Liver (tissue), 10 donors: ENCODE results near the gene PEX14. TPM values are rescaled to one million over a fixed set of nuclear protein-coding genes. Genes with fewer than 3 reads are reported as not detected.

Experiments used
- DNase-seq: peaks from one replicate; pipeline ENCODE4 v3.0.0-alpha.2; 2017; ENCODE audit warnings: low spot score
- H3K27ac ChIP-seq, 2 donors: one replicate each; pipeline ENCODE4 v1.7.0; 2013; ENCODE audit warnings: inconsistent platforms in 2 of 2, low read length in 2 of 2, control low read depth in 1 of 2, low read depth in 1 of 2, mild to moderate bottlenecking in 1 of 2
- H3K27me3 ChIP-seq, 4 donors: one replicate each; pipeline versions ENCODE4 v1.6.1 to v1.7.0; 2013; ENCODE audit warnings: low read length in 3 of 4, inconsistent platforms in 1 of 4, mild to moderate bottlenecking in 1 of 4, moderate library complexity in 1 of 4; ENCODE audit not compliant: control insufficient read depth in 4 of 4, insufficient read depth in 4 of 4
- H3K36me3 ChIP-seq, 4 donors: one replicate each; pipeline versions ENCODE4 v1.6.1 to v1.7.0; 2013; ENCODE audit warnings: low read length in 3 of 4, mild to moderate bottlenecking in 3 of 4, low read depth in 1 of 4, moderate library complexity in 1 of 4; ENCODE audit not compliant: control insufficient read depth in 4 of 4, insufficient read depth in 3 of 4
- H3K4me1 ChIP-seq, 4 donors: one replicate each; pipeline versions ENCODE4 v1.6.1 to v1.7.0; 2013; ENCODE audit warnings: low read length in 3 of 4, mild to moderate bottlenecking in 3 of 4, moderate library complexity in 1 of 4; ENCODE audit not compliant: control insufficient read depth in 4 of 4, insufficient read depth in 4 of 4
- H3K4me3 ChIP-seq, 3 donors: one replicate each; pipeline versions ENCODE4 v1.6.1 to v1.7.0; 2013; ENCODE audit warnings: low read length in 3 of 3, control low read depth in 1 of 3, low read depth in 1 of 3, mild to moderate bottlenecking in 1 of 3
- H3K9ac ChIP-seq, 2 donors: one replicate each; pipeline ENCODE4 v1.7.0; 2013; ENCODE audit warnings: low read length in 2 of 2, mild to moderate bottlenecking in 2 of 2, moderate library complexity in 2 of 2, control low read depth in 1 of 2, low read depth in 1 of 2
- H3K9me3 ChIP-seq, 4 donors: one replicate each; pipeline versions ENCODE4 v1.6.1 to v1.7.0; 2013; ENCODE audit warnings: low read length in 3 of 4; ENCODE audit not compliant: control insufficient read depth in 4 of 4
- ATF3 ChIP-seq: IDR thresholded peaks from 2 replicates; pipeline ENCODE4 v1.6.1; 2016; ENCODE audit warnings: antibody characterized with exemption
- CTCF ChIP-seq: fragments of 150-350 bp; IDR thresholded peaks from 2 replicates; pipeline ENCODE4 v1.5.1; 2017; ENCODE audit warnings: improper control_type of control experiment, low read depth, low read length; ENCODE audit not compliant: missing input control
- EGR1 ChIP-seq, 2 donors: IDR thresholded peaks; 2 replicates each; pipeline ENCODE4 v1.6.1; 2016 to 2018; ENCODE audit warnings: antibody characterized with exemption in 2 of 2, low read depth in 2 of 2
- FOXA1 ChIP-seq: IDR thresholded peaks from 2 replicates; pipeline ENCODE4 v1.6.1; 2016; ENCODE audit warnings: antibody characterized with exemption
- FOXA2 ChIP-seq: IDR thresholded peaks from 2 replicates; pipeline ENCODE4 v1.6.1; 2016; ENCODE audit warnings: antibody characterized with exemption
- GABPA ChIP-seq, 2 donors: IDR thresholded peaks in 1 of 2; conservative IDR thresholded peaks in 1 of 2; 2 replicates each; pipeline ENCODE4 v1.6.1; 2016; ENCODE audit warnings: antibody characterized with exemption in 2 of 2, mild to moderate bottlenecking in 1 of 2, moderate library complexity in 1 of 2
- HNF4A ChIP-seq, 2 donors: conservative IDR thresholded peaks; 2 replicates each; pipeline ENCODE4 v1.6.1; 2016; ENCODE audit warnings: antibody characterized with exemption in 2 of 2, mild to moderate bottlenecking in 2 of 2
- HNF4G ChIP-seq: IDR thresholded peaks from 2 replicates; pipeline ENCODE4 v1.6.1; 2016; ENCODE audit warnings: antibody characterized with exemption
- JUND ChIP-seq, 2 donors: IDR thresholded peaks; 2 replicates each; pipeline ENCODE4 v1.6.1; 2016; ENCODE audit warnings: antibody characterized with exemption in 2 of 2
- MAX ChIP-seq: IDR thresholded peaks from 2 replicates; pipeline ENCODE4 v1.6.1; 2016; ENCODE audit warnings: antibody characterized with exemption
- NR2F2 ChIP-seq: IDR thresholded peaks from 2 replicates; pipeline ENCODE4 v1.6.1; 2016; ENCODE audit warnings: antibody characterized with exemption
- RAD21 ChIP-seq, 2 donors: IDR thresholded peaks; 2 replicates each; pipeline ENCODE4 v1.6.1; 2016; ENCODE audit warnings: antibody characterized with exemption in 2 of 2, mild to moderate bottlenecking in 2 of 2
- REST ChIP-seq: IDR thresholded peaks from 2 replicates; pipeline ENCODE4 v1.6.1; 2016; ENCODE audit warnings: antibody characterized with exemption, mild to moderate bottlenecking
- RXRA ChIP-seq, 2 donors: IDR thresholded peaks; 2 replicates each; pipeline ENCODE4 v1.6.1; 2017 to 2018; ENCODE audit warnings: antibody characterized with exemption in 2 of 2, mild to moderate bottlenecking in 1 of 2
- SP1 ChIP-seq: IDR thresholded peaks from 2 replicates; pipeline ENCODE4 v1.6.1; 2018; ENCODE audit warnings: antibody characterized with exemption, mild to moderate bottlenecking
- TAF1 ChIP-seq: conservative IDR thresholded peaks from 2 replicates; pipeline ENCODE4 v1.6.1; 2016; ENCODE audit warnings: antibody characterized with exemption, mild to moderate bottlenecking
- YY1 ChIP-seq: IDR thresholded peaks from 2 replicates; pipeline ENCODE4 v1.6.1; 2016; ENCODE audit warnings: antibody characterized with exemption, mild to moderate bottlenecking
- ZBTB33 ChIP-seq: IDR thresholded peaks from 2 replicates; pipeline ENCODE4 v1.6.1; 2016; ENCODE audit warnings: antibody characterized with exemption
- WGBS: extraction: QIAGEN DNeasy Blood & Tissue Kit; methylation state at CpG from one replicate; pipeline ENCODE4 v1.1.7; 2013; 5-methylcytosine and 5-hydroxymethylcytosine counted together
- polyA plus RNA-seq, 2 donors: library from polyadenylated mRNA; stranded (reverse) in 1 of 2; unstranded in 1 of 2; fragments of 200-250 nt in 1 of 2; fragments of >200 nt in 1 of 2; fragmentation: Nextera tagmentation in 1 of 2; extraction: Ambion mirVana in 1 of 2; gene quantifications; one replicate each; pipeline versions ENCODE4 v1.2.1 to v1.2.3, GENCODE V29; 2013 to 2015
- small RNA-seq: library from RNA; depleted of rRNA; stranded (forward); fragments of <200 nt; gene quantifications from one replicate; pipeline ENCODE3, GENCODE V24; 2014
- total RNA-seq, 2 donors: library from RNA; depleted of rRNA; stranded (reverse); fragments of >200 nt; gene quantifications; one replicate each; pipeline ENCODE4 v1.2.3, GENCODE V29; 2014
- donor health status: healthy.
- donor health status: healthy.
- donor health status: healthy.
- donor health status: healthy.
- donor health status: healthy.

The PEX14 gene
- total and polyA plus RNA-seq, 4 donors, result 7.1 to 16.1 (median 11.7) TPM

GRCh38 chr1:10679496-10680220 lies 204.9 kb downstream of the PEX14 start:
- DNase-seq, result no peak
- Histone ChIP-seq H3K27ac (no peak overlapping the region), H3K9me3 (no peaks in the 10 kb centered on the region), H3K27me3 (no peaks in the 10 kb centered on the region), H3K36me3 (no peaks in the 10 kb centered on the region), H3K9ac (no peak overlapping the region), H3K4me1 (peaks cover 19 to 47% (median 39%) of the 10 kb centered on the region in 4 donors), H3K4me3 (no peak overlapping the region)
- TF ChIP-seq CTCF (no peak), YY1 (no peak), TAF1 (no peak), SP1 (no peak), GABPA (IDR thresholded peaks at IDR 0.05 in 1 of 2, conservative IDR thresholded peaks at IDR 0.05 in 1 of 2) (no peak), FOXA2 (no peak), HNF4G (no peak), JUND (IDR thresholded peaks at IDR 0.05) (no peak), MAX (no peak), ZBTB33 (no peak), FOXA1 (no peak), RAD21 (IDR thresholded peaks at IDR 0.05) (no peak), EGR1 (IDR thresholded peaks at IDR 0.05; ENCODE audit: low read depth in 2 of 2) (no peak), HNF4A (conservative IDR thresholded peaks at IDR 0.05) (no peak), NR2F2 (no peak), RXRA (IDR thresholded peaks at IDR 0.05) (no peak), REST (no peak), ATF3 (no peak)
- 70% methylated on average over 9 of the region's 9 CpGs for WGBS

Small RNAs within 50 kb of the gene (small RNA-seq; reads per million reads assigned to genes)
- gene RN7SL614P, result not detected

Other genes with a start within 250 kb of the PEX14 start
- gene PGD, start 75.9 kb upstream of the PEX14 start, total RNA-seq, result 10 to 100 TPM; 52.4 to 89.0 TPM
- gene PGD, start 75.9 kb upstream of the PEX14 start, polyA plus RNA-seq, result 100 to 1,000 TPM in 1 of 2 donors, 10 to 100 TPM in 1; 45.9 to 112 TPM
- 1 to 10 TPM; 4.4 to 5.4 TPM for gene CENPS, start 44.5 kb upstream of the PEX14 start, total RNA-seq
- 1 to 10 TPM; 9.4 to 9.8 TPM for gene CENPS, start 44.5 kb upstream of the PEX14 start, polyA plus RNA-seq
- gene CORT, start 24.9 kb upstream of the PEX14 start, total RNA-seq, result under 1 TPM; 0.08 to 0.28 TPM
- gene CORT, start 24.9 kb upstream of the PEX14 start, polyA plus RNA-seq, result under 1 TPM; 0.05 to 0.18 TPM
- gene DFFA, start 2.4 kb upstream of the PEX14 start, total RNA-seq, result 10 to 100 TPM; 10.6 to 20.0 TPM
- 10 to 100 TPM; 11.5 to 17.1 TPM for gene DFFA, start 2.4 kb upstream of the PEX14 start, polyA plus RNA-seq